ENCODE results near the gene PIK3C2G. TPM values are rescaled to one million over a fixed set of nuclear protein-coding genes. Genes with fewer than 3 reads are reported as not detected.

PIK3C2G gene
- total and polyA plus RNA-seq, 2 of the 13 experiments (the other 11 are each of a cell fraction or from before 2014, with no cell fraction given), result not detected

DNA sequence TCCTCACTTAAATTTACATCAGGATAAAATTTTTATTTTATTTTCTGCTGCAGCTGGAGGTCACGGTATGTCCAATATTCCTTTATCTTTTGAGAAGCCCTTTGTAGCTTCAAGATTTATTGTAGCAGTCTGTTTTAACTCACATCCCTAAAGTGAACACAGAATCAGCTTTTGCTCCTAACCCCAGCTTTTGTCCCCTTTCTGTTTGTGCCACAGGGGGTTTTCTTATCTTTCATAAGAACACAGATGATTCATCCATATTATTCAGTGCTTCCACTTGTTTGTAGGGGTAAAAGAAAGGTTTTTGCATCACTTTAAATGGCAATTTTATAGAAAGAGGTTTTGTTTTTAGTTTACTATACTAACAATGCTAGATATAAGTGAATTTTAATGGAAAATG is 21.8 kb upstream of the PIK3C2G start (continued):
- TF ChIP-seq PCBP1 (IDR thresholded peaks at IDR 0.05; ENCODE audit: borderline replicate concordance, low read depth, low read length) (no peak), DPF2 (CRISPR knock-in tag; IDR thresholded peaks at IDR 0.05; ENCODE audit: borderline replicate concordance, low read depth) (no peak), ZNF235 (CRISPR knock-in tag; IDR thresholded peaks at IDR 0.05; ENCODE audit: borderline replicate concordance) (no peak), MED1 (CRISPR knock-in tag; IDR thresholded peaks at IDR 0.05) (no peak)
- TF ChIP-seq, protein P1, sequence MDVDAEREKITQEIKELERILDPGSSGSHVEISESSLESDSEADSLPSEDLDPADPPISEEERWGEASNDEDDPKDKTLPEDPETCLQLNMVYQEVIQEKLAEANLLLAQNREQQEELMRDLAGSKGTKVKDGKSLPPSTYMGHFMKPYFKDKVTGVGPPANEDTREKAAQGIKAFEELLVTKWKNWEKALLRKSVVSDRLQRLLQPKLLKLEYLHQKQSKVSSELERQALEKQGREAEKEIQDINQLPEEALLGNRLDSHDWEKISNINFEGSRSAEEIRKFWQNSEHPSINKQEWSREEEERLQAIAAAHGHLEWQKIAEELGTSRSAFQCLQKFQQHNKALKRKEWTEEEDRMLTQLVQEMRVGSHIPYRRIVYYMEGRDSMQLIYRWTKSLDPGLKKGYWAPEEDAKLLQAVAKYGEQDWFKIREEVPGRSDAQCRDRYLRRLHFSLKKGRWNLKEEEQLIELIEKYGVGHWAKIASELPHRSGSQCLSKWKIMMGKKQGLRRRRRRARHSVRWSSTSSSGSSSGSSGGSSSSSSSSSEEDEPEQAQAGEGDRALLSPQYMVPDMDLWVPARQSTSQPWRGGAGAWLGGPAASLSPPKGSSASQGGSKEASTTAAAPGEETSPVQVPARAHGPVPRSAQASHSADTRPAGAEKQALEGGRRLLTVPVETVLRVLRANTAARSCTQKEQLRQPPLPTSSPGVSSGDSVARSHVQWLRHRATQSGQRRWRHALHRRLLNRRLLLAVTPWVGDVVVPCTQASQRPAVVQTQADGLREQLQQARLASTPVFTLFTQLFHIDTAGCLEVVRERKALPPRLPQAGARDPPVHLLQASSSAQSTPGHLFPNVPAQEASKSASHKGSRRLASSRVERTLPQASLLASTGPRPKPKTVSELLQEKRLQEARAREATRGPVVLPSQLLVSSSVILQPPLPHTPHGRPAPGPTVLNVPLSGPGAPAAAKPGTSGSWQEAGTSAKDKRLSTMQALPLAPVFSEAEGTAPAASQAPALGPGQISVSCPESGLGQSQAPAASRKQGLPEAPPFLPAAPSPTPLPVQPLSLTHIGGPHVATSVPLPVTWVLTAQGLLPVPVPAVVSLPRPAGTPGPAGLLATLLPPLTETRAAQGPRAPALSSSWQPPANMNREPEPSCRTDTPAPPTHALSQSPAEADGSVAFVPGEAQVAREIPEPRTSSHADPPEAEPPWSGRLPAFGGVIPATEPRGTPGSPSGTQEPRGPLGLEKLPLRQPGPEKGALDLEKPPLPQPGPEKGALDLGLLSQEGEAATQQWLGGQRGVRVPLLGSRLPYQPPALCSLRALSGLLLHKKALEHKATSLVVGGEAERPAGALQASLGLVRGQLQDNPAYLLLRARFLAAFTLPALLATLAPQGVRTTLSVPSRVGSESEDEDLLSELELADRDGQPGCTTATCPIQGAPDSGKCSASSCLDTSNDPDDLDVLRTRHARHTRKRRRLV (CRISPR knock-in tag; IDR thresholded peaks at IDR 0.05), result no peak
- TF ChIP-seq, protein P2, sequence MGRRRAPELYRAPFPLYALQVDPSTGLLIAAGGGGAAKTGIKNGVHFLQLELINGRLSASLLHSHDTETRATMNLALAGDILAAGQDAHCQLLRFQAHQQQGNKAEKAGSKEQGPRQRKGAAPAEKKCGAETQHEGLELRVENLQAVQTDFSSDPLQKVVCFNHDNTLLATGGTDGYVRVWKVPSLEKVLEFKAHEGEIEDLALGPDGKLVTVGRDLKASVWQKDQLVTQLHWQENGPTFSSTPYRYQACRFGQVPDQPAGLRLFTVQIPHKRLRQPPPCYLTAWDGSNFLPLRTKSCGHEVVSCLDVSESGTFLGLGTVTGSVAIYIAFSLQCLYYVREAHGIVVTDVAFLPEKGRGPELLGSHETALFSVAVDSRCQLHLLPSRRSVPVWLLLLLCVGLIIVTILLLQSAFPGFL (CRISPR knock-in tag; IDR thresholded peaks at IDR 0.05), result no peak
- TF ChIP-seq, protein P3, sequence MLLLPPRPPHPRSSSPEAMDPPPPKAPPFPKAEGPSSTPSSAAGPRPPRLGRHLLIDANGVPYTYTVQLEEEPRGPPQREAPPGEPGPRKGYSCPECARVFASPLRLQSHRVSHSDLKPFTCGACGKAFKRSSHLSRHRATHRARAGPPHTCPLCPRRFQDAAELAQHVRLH (CRISPR knock-in tag; IDR thresholded peaks at IDR 0.05; ENCODE audit: borderline replicate concordance, low read depth), result no peak
- TF ChIP-seq, protein P4, sequence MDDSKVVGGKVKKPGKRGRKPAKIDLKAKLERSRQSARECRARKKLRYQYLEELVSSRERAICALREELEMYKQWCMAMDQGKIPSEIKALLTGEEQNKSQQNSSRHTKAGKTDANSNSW (CRISPR knock-in tag; IDR thresholded peaks at IDR 0.05; ENCODE audit: borderline replicate concordance), result no peak
